GM23338 (cell line): ENCODE results near the gene GRIK4. TPM values are rescaled to one million over a fixed set of nuclear protein-coding genes. Genes with fewer than 3 reads are reported as not detected.

Experiments
- ATAC-seq: fragments of 200-7000 bp; cut with Tn5 transposase; 3 replicates; pipeline ENCODE4 v1.9.1; 2020
- DNase-seq: peaks from one replicate; pipeline ENCODE4 v3.0.0-alpha.2; 2015; ENCODE audit warnings: low spot score
- H2AFZ ChIP-seq: fragments of 200-600 bp; sonication (generic); 2 replicates; pipeline ENCODE4 v1.8.0; 2016; ENCODE audit warnings: antibody characterized with exemption, mild to moderate bottlenecking, moderate library complexity
- H3F3A ChIP-seq: fragments of 200-600 bp; sonication (generic); replicated peaks from 2 replicates; pipeline ENCODE4 v1.8.0; 2017; ENCODE audit warnings: antibody characterized with exemption, mixed run types, low read depth
- H3K27ac ChIP-seq: fragments of 200-600 bp; sonication (generic); 2 replicates; pipeline ENCODE4 v1.6.1; 2016; ENCODE audit warnings: low read depth
- H3K27me3 ChIP-seq: fragments of 200-600 bp; sonication (generic); 2 replicates; pipeline ENCODE4 v1.8.0; 2016; ENCODE audit warnings: mild to moderate bottlenecking, mixed run types, moderate library complexity; ENCODE audit not compliant: insufficient read depth
- H3K36me3 ChIP-seq: fragments of 200-600 bp; sonication (generic); 2 replicates; pipeline ENCODE4 v1.8.0; 2016; ENCODE audit warnings: mild to moderate bottlenecking; ENCODE audit not compliant: insufficient read depth
- H3K4me1 ChIP-seq: fragments of 200-600 bp; sonication (generic); 2 replicates; pipeline ENCODE4 v1.8.0; 2016; ENCODE audit warnings: mild to moderate bottlenecking, moderate library complexity; ENCODE audit not compliant: insufficient read depth
- H3K4me2 ChIP-seq: fragments of 200-600 bp; sonication (generic); 2 replicates; pipeline ENCODE4 v1.7.1; 2017; ENCODE audit warnings: mixed run types
- H3K4me3 ChIP-seq: fragments of 200-600 bp; sonication (generic); 2 replicates; pipeline ENCODE4 v1.6.1; 2016; ENCODE audit warnings: mixed run types
- H3K79me2 ChIP-seq: fragments of 200-600 bp; sonication (generic); replicated peaks from 2 replicates; pipeline ENCODE4 v1.8.0; 2017; ENCODE audit warnings: mild to moderate bottlenecking; ENCODE audit not compliant: insufficient read depth
- H3K9me2 ChIP-seq: fragments of 200-600 bp; sonication (generic); 2 replicates; pipeline ENCODE4 v1.8.0; 2017; ENCODE audit not compliant: insufficient read depth
- H4K20me1 ChIP-seq: fragments of 200-600 bp; sonication (generic); replicated peaks from 2 replicates; pipeline ENCODE4 v1.8.0; 2017; ENCODE audit warnings: mild to moderate bottlenecking; ENCODE audit not compliant: insufficient read depth
- H3K27ac Mint-ChIP-seq: 2 replicates; pipeline ENCODE4 v1.8.0; 2020; ENCODE audit warnings: inconsistent platforms, mild to moderate bottlenecking, moderate library complexity, mixed read lengths
- H3K27me3 Mint-ChIP-seq: 3 replicates; pipeline ENCODE4 v1.8.0; 2022; ENCODE audit warnings: low read depth, mild to moderate bottlenecking, moderate library complexity, mixed read lengths, inconsistent platforms; ENCODE audit not compliant: insufficient read depth, poor library complexity
- H3K36me3 Mint-ChIP-seq: 3 replicates; pipeline ENCODE4 v1.8.0; 2021; ENCODE audit warnings: low read depth, mild to moderate bottlenecking, inconsistent platforms, moderate library complexity, mixed read lengths
- H3K4me1 Mint-ChIP-seq: 3 replicates; pipeline ENCODE4 v1.8.0; 2020; ENCODE audit warnings: mild to moderate bottlenecking, inconsistent platforms, mixed read lengths
- H3K4me3 Mint-ChIP-seq: 3 replicates; pipeline ENCODE4 v1.8.0; 2021; ENCODE audit warnings: moderate library complexity, mild to moderate bottlenecking, inconsistent platforms, mixed read lengths
- H3K9me3 Mint-ChIP-seq: 3 replicates; pipeline ENCODE4 v1.8.0; 2020; ENCODE audit warnings: moderate library complexity, mild to moderate bottlenecking, inconsistent platforms, mixed read lengths
- CREB1 ChIP-seq: fragments of 250-450 bp; sonication (Bioruptor Pico); IDR thresholded peaks from 2 replicates; pipeline ENCODE4 v1.5.0; 2020; ENCODE audit warnings: low read depth, mild to moderate bottlenecking, moderate library complexity
- JUNB ChIP-seq: IDR thresholded peaks from one replicate; pipeline ENCODE4 v1.6.1; 2016; ENCODE audit warnings: antibody characterized with exemption; ENCODE audit not compliant: unreplicated experiment
- NANOG ChIP-seq: IDR thresholded peaks from 2 replicates; pipeline ENCODE4 v1.6.1; 2016; ENCODE audit warnings: antibody characterized with exemption, borderline replicate concordance
- POLR2AphosphoS5 ChIP-seq: IDR thresholded peaks from 2 replicates; pipeline ENCODE4 v1.6.1; 2016; ENCODE audit warnings: antibody characterized with exemption, low read depth
- ZNF114 ChIP-seq: fragments of 250-450 bp; sonication (Bioruptor Pico); IDR thresholded peaks from 2 replicates; pipeline ENCODE4 v1.5.0; 2020; ENCODE audit warnings: mild to moderate bottlenecking, moderate library complexity
- ZNF331 ChIP-seq: fragments of 250-450 bp; sonication (Bioruptor Pico); IDR thresholded peaks from 2 replicates; pipeline ENCODE4 v1.5.0; 2020; ENCODE audit warnings: low read depth, mild to moderate bottlenecking, moderate library complexity
- polyA plus RNA-seq: library from polyadenylated mRNA; unstranded; fragments of >200 nt; fragmentation: Nextera tagmentation; extraction: Ambion mirVana; gene quantifications from 2 replicates; pipeline ENCODE4 v1.2.1, GENCODE V29; 2016
- total RNA-seq: library from RNA; depleted of rRNA; stranded (reverse); fragments of >200 nt; shearing (Covaris generic); gene quantifications from 2 replicates; pipeline ENCODE4 v1.2.3, GENCODE V29; 2014
- TF ChIP-seq, protein P1 (sequence below), 2 experiments: fragments of 200-600 bp in 1 of 2; sonication (generic) in 1 of 2; conservative IDR thresholded peaks; 2 replicates each; pipeline versions ENCODE4 v1.5.1 to v1.6.1; 2016 to 2017; ENCODE audit warnings: antibody characterized with exemption in 2 of 2, low read depth in 2 of 2, mild to moderate bottlenecking in 2 of 2, moderate library complexity in 1 of 2
- TF ChIP-seq, protein P2 (sequence below): IDR thresholded peaks from one replicate; pipeline ENCODE4 v1.6.1; 2018; ENCODE audit warnings: antibody characterized with exemption; ENCODE audit not compliant: unreplicated experiment
- TF ChIP-seq, protein P3 (sequence below): fragments of 250-450 bp; sonication (Bioruptor Pico); IDR thresholded peaks from 2 replicates; pipeline ENCODE4 v1.5.0; 2020; ENCODE audit warnings: mild to moderate bottlenecking, moderate library complexity
- TF ChIP-seq, protein P4 (sequence below): IDR thresholded peaks from 2 replicates; pipeline ENCODE4 v1.6.1; 2016; ENCODE audit warnings: antibody characterized with exemption

Gene GRIK4
- total and polyA plus RNA-seq, 2 experiments from 2014 or later, result 0.63 to 2.2 TPM

DNA sequence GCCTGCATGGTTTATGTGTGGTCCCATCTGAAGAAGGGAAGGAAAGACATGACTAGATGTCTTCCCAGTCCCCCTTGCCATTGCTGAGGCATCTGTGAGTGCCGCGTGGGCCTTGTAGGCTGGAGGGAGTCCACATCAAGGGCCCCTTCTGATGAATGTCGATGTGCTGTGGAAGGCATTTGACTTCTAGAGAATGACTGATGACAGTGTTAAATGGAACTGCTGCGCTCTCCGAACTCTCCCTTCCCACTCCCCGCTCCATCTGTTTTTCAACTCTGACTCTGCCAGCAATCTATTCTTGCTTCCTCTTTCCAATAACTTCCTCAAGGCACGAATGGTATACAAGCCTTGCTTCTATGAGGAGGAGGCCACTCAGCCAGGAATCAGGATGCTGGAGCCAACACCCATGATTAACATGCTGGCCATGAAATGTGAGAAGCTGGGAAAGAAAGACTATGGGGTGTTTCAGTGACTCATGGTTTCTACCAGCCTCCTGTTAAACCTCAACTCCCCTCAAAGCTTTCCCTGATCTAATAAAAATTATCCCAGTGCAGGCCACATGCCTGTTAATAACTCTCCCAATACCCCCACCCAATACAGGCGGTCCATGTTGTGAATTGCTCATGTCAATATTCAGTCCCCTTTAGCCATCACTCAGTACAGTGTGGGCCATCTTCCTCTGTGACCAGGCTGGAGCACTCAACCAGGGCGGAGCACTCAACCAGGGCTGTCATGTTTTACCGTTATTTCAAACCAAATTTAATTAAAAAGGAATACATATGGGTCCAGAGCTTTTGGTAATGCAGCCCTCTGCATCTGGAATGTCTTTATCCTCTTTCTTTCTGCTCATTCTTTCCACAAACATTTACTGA is 466.0 kb downstream of the GRIK4 start (continued):
- TF ChIP-seq ZNF331 (CRISPR knock-in tag) (no peak), ZNF114 (no peak)
- TF ChIP-seq, protein P1, sequence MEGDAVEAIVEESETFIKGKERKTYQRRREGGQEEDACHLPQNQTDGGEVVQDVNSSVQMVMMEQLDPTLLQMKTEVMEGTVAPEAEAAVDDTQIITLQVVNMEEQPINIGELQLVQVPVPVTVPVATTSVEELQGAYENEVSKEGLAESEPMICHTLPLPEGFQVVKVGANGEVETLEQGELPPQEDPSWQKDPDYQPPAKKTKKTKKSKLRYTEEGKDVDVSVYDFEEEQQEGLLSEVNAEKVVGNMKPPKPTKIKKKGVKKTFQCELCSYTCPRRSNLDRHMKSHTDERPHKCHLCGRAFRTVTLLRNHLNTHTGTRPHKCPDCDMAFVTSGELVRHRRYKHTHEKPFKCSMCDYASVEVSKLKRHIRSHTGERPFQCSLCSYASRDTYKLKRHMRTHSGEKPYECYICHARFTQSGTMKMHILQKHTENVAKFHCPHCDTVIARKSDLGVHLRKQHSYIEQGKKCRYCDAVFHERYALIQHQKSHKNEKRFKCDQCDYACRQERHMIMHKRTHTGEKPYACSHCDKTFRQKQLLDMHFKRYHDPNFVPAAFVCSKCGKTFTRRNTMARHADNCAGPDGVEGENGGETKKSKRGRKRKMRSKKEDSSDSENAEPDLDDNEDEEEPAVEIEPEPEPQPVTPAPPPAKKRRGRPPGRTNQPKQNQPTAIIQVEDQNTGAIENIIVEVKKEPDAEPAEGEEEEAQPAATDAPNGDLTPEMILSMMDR (conservative IDR thresholded peaks at IDR 0.05; ENCODE audit: low read depth in 2 of 2), result no peak

DNA sequence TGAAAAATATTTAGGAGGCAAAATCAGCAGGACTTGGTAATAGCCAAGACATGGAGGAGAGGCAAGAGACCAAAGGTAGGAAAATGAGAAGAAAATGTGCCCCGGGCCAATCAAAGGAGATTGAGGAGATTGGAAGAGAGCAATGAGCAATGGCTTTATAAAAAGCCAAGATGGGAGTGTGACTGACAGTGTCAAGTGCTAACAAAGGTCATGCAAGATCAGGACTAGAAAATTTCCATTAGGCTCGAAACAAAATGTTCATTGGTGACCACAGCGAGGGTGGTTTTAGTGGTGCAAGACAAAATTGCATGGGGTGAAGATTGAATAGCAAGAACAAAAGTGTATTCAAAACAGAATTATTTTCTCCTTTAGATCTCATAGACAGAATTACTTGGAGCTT is 467.2 kb downstream of the GRIK4 start:
- no peak overlapping the region for H3K27ac Mint-ChIP-seq
- H3K27me3 ChIP-seq, result no peaks in the 10 kb centered on the region
- no peak overlapping the region for H2AFZ ChIP-seq
- H3K9me2 ChIP-seq, result no peaks in the 10 kb centered on the region; the same call in 1 of the 2 replicates
- no peaks in the 10 kb centered on the region for H4K20me1 ChIP-seq
- DNase-seq (no peak), ATAC-seq (no peak)
- H3K4me1 Mint-ChIP-seq, result peaks cover 6% of the 10 kb centered on the region
- H3K27ac ChIP-seq, result no peak overlapping the region
- no peaks in the 10 kb centered on the region for H3K4me1 ChIP-seq
- H3K4me3 Mint-ChIP-seq, result no peak overlapping the region
- H3K27me3 Mint-ChIP-seq, result peaks cover 2% of the 10 kb centered on the region
- no peaks in the 10 kb centered on the region for H3K36me3 ChIP-seq
- no peak overlapping the region for H3K4me2 ChIP-seq
- no peaks in the 10 kb centered on the region for H3K9me3 Mint-ChIP-seq
- H3K79me2 ChIP-seq, result no peaks in the 10 kb centered on the region
- H3F3A ChIP-seq, result no peaks in the 10 kb centered on the region
- H3K36me3 Mint-ChIP-seq, result no peaks in the 10 kb centered on the region
- H3K4me3 ChIP-seq, result no peak overlapping the region
- TF ChIP-seq, protein P2, sequence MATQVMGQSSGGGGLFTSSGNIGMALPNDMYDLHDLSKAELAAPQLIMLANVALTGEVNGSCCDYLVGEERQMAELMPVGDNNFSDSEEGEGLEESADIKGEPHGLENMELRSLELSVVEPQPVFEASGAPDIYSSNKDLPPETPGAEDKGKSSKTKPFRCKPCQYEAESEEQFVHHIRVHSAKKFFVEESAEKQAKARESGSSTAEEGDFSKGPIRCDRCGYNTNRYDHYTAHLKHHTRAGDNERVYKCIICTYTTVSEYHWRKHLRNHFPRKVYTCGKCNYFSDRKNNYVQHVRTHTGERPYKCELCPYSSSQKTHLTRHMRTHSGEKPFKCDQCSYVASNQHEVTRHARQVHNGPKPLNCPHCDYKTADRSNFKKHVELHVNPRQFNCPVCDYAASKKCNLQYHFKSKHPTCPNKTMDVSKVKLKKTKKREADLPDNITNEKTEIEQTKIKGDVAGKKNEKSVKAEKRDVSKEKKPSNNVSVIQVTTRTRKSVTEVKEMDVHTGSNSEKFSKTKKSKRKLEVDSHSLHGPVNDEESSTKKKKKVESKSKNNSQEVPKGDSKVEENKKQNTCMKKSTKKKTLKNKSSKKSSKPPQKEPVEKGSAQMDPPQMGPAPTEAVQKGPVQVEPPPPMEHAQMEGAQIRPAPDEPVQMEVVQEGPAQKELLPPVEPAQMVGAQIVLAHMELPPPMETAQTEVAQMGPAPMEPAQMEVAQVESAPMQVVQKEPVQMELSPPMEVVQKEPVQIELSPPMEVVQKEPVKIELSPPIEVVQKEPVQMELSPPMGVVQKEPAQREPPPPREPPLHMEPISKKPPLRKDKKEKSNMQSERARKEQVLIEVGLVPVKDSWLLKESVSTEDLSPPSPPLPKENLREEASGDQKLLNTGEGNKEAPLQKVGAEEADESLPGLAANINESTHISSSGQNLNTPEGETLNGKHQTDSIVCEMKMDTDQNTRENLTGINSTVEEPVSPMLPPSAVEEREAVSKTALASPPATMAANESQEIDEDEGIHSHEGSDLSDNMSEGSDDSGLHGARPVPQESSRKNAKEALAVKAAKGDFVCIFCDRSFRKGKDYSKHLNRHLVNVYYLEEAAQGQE, result no peak
- no peak for TF ChIP-seq POLR2AphosphoS5
- no peak for TF ChIP-seq JUNB
- TF ChIP-seq CREB1 (CRISPR knock-in tag), result no peak
- TF ChIP-seq, protein P3, sequence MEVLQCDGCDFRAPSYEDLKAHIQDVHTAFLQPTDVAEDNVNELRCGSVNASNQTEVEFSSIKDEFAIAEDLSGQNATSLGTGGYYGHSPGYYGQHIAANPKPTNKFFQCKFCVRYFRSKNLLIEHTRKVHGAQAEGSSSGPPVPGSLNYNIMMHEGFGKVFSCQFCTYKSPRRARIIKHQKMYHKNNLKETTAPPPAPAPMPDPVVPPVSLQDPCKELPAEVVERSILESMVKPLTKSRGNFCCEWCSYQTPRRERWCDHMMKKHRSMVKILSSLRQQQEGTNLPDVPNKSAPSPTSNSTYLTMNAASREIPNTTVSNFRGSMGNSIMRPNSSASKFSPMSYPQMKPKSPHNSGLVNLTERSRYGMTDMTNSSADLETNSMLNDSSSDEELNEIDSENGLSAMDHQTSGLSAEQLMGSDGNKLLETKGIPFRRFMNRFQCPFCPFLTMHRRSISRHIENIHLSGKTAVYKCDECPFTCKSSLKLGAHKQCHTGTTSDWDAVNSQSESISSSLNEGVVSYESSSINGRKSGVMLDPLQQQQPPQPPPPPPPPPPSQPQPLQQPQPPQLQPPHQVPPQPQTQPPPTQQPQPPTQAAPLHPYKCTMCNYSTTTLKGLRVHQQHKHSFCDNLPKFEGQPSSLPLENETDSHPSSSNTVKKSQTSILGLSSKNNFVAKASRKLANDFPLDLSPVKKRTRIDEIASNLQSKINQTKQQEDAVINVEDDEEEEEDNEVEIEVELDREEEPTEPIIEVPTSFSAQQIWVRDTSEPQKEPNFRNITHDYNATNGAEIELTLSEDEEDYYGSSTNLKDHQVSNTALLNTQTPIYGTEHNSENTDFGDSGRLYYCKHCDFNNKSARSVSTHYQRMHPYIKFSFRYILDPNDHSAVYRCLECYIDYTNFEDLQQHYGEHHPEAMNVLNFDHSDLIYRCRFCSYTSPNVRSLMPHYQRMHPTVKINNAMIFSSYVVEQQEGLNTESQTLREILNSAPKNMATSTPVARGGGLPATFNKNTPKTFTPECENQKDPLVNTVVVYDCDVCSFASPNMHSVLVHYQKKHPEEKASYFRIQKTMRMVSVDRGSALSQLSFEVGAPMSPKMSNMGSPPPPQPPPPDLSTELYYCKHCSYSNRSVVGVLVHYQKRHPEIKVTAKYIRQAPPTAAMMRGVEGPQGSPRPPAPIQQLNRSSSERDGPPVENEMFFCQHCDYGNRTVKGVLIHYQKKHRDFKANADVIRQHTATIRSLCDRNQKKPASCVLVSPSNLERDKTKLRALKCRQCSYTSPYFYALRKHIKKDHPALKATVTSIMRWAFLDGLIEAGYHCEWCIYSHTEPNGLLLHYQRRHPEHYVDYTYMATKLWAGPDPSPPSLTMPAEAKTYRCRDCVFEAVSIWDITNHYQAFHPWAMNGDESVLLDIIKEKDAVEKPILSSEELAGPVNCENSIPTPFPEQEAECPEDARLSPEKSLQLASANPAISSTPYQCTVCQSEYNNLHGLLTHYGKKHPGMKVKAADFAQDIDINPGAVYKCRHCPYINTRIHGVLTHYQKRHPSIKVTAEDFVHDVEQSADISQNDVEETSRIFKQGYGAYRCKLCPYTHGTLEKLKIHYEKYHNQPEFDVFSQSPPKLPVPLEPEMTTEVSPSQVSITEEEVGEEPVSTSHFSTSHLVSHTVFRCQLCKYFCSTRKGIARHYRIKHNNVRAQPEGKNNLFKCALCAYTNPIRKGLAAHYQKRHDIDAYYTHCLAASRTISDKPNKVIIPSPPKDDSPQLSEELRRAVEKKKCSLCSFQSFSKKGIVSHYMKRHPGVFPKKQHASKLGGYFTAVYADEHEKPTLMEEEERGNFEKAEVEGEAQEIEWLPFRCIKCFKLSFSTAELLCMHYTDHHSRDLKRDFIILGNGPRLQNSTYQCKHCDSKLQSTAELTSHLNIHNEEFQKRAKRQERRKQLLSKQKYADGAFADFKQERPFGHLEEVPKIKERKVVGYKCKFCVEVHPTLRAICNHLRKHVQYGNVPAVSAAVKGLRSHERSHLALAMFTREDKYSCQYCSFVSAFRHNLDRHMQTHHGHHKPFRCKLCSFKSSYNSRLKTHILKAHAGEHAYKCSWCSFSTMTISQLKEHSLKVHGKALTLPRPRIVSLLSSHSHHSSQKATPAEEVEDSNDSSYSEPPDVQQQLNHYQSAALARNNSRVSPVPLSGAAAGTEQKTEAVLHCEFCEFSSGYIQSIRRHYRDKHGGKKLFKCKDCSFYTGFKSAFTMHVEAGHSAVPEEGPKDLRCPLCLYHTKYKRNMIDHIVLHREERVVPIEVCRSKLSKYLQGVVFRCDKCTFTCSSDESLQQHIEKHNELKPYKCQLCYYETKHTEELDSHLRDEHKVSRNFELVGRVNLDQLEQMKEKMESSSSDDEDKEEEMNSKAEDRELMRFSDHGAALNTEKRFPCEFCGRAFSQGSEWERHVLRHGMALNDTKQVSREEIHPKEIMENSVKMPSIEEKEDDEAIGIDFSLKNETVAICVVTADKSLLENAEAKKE (CRISPR knock-in tag), result no peak
- no peak for TF ChIP-seq ZNF331 (CRISPR knock-in tag)
- TF ChIP-seq, protein P4, sequence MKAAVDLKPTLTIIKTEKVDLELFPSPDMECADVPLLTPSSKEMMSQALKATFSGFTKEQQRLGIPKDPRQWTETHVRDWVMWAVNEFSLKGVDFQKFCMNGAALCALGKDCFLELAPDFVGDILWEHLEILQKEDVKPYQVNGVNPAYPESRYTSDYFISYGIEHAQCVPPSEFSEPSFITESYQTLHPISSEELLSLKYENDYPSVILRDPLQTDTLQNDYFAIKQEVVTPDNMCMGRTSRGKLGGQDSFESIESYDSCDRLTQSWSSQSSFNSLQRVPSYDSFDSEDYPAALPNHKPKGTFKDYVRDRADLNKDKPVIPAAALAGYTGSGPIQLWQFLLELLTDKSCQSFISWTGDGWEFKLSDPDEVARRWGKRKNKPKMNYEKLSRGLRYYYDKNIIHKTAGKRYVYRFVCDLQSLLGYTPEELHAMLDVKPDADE, result no peak
- TF ChIP-seq NANOG, result no peak
- TF ChIP-seq ZNF114, result no peak
